Suprapubic skin (tissue), 4 donors: ENCODE results near the gene KSR2. TPM values are rescaled to one million over a fixed set of nuclear protein-coding genes. Genes with fewer than 3 reads are reported as not detected.

ENCODE experiments used
- DNase-seq, 2 donors: peaks; one replicate each; pipeline ENCODE4 v3.0.0-alpha.2; 2019; ENCODE audit warnings: low spot score in 2 of 2
- H3K27ac ChIP-seq: fragments of 200-600 bp; sonication (generic); one replicate; pipeline ENCODE4 v1.5.1; 2019
- H3K27me3 ChIP-seq: fragments of 200-600 bp; sonication (generic); one replicate; pipeline ENCODE4 v1.5.1; 2019
- H3K36me3 ChIP-seq: fragments of 200-600 bp; sonication (generic); one replicate; pipeline ENCODE4 v1.5.1; 2019
- H3K4me1 ChIP-seq: fragments of 200-600 bp; sonication (generic); one replicate; pipeline ENCODE4 v1.5.1; 2019
- H3K4me3 ChIP-seq: fragments of 200-600 bp; sonication (generic); one replicate; pipeline ENCODE4 v1.5.1; 2019; ENCODE audit warnings: mild to moderate bottlenecking
- H3K9me3 ChIP-seq: fragments of 200-600 bp; sonication (generic); one replicate; pipeline ENCODE4 v1.5.1; 2019
- CTCF ChIP-seq, 2 donors: fragments of 200-600 bp in 1 of 2; fragments of 450-650 bp in 1 of 2; sonication (generic) in 1 of 2; IDR thresholded peaks; one replicate each; pipeline ENCODE4 v1.5.1; 2016 to 2019; ENCODE audit warnings: antibody characterized with exemption in 2 of 2, mild to moderate bottlenecking in 1 of 2, moderate library complexity in 1 of 2
- EP300 ChIP-seq: sonication (generic); formaldehyde crosslinking; IDR thresholded peaks from one replicate; pipeline ENCODE4 v1.6.1; 2017; ENCODE audit warnings: antibody characterized with exemption
- POLR2A ChIP-seq, 2 donors: fragments of 450-650 bp; IDR thresholded peaks; one replicate each; pipeline ENCODE4 v1.6.1; 2017; ENCODE audit warnings: antibody characterized with exemption in 2 of 2, mild to moderate bottlenecking in 2 of 2, moderate library complexity in 2 of 2
- POLR2AphosphoS5 ChIP-seq, 3 donors: sonication (generic); formaldehyde crosslinking; IDR thresholded peaks; one replicate each; pipeline ENCODE4 v1.6.1; 2017; ENCODE audit warnings: antibody characterized with exemption in 3 of 3
- WGBS: methylation state at CpG from one replicate; pipeline ENCODE4 v1.1.5; 2018; 5-methylcytosine and 5-hydroxymethylcytosine counted together
- total RNA-seq, 4 donors: library from RNA; depleted of rRNA; stranded (reverse); fragments of >200 nt; gene quantifications; one replicate each; pipeline ENCODE4 v1.1.0, GENCODE V29; 2016

Gene KSR2
- total RNA-seq, 4 donors from 2014 or later = 0.24 to 0.39 (median 0.38) TPM; not detected in 1

DNA sequence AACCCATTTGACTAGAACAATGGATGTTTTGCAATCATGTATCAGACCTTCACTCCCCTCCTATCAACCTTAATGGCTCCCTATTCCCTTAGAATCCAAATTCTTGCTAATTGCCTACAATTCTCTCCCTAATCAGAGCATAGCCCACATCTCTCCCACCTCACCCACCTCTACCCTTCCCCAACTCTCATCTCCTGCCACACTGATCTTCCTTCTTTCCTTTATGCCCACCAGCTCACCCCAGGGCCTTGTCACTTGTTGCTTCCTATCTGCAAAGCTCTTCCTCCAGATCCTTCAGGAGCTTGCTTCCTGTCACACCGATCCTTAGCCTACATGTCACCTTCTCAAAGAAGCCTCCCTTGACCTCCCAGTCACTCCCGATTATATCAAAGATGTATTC lies 177.8 kb downstream of the KSR2 start:
- H3K36me3 ChIP-seq = no peaks in the 10 kb centered on the region
- no peak overlapping the region for H3K4me3 ChIP-seq
- no peaks in the 10 kb centered on the region for H3K9me3 ChIP-seq
- 52% methylated on average over 2 of the region's 2 CpGs for WGBS
- no peak overlapping the region for H3K27ac ChIP-seq
- TF ChIP-seq EP300 (no peak), CTCF (IDR thresholded peaks at IDR 0.05) (no peak), POLR2A (IDR thresholded peaks at IDR 0.05) (no peak), POLR2AphosphoS5 (IDR thresholded peaks at IDR 0.05) (no peak)
- peaks cover 14% of the 10 kb centered on the region for H3K27me3 ChIP-seq
- DNase-seq = no peak
- H3K4me1 ChIP-seq = no peaks in the 10 kb centered on the region

DNA sequence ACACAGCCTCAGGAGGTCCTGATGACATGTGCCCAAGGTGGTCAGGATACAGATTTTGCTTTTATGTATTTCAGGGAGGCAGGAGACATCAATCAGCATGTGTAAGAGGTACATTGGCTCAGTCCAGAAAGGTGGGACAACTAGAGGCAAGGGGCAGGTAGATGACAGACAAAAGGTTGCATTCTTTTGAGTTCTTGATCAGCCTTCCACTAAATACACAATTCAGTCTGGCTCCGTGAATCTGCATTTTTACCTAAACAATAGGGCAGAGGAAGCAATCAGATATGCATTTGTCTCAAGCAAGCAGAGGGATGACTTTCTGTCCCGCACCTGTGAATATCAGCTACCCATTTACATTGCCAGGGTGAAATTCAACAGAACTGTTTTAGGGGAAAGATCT lies 178.6 kb downstream of the KSR2 start:
- Histone ChIP-seq H3K9me3 (no peaks in the 10 kb centered on the region), H3K27me3 (peaks cover 14% of the 10 kb centered on the region), H3K4me1 (no peaks in the 10 kb centered on the region), H3K27ac (no peak overlapping the region), H3K4me3 (no peak overlapping the region), H3K36me3 (no peaks in the 10 kb centered on the region)
- no peak for DNase-seq
- 60% methylated on average over 2 of the region's 2 CpGs for WGBS
- TF ChIP-seq POLR2AphosphoS5 (IDR thresholded peaks at IDR 0.05) (no peak), CTCF (IDR thresholded peaks at IDR 0.05) (no peak), POLR2A (IDR thresholded peaks at IDR 0.05) (no peak), EP300 (no peak)

DNA sequence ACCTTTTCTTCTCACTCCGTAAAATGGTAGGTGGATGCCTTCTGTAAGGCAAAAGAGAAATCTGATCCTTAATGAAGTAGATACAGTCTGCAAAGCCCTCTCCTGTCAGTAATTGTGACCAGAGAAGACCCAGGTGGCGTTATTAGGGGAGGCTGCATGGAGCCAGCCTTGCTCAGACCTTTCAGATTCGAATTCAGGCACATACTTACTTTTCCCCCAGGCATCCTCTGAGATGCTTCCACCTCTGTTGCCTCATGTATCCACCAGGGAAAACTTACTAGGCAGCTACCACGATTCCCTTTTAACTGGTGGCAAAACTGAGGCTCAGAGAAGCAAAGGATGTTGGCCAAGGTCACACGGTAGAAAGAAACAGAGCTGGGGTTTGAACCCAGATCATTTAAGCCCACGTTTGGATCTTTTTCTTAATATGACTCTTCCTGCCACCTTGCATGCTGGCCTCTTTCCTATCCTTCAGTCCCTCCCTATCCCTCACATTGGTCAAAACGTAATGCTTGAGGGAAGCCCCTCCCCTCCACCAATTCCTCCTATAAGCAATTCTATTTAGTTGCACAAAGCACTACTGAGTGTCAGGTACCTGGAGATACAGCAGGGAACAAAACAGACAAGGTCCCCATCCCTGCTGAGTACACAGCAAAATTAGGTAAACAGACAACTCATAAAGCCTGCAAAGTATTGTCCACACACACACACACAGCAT lies 179.4 kb downstream of the KSR2 start:
- H3K27me3 ChIP-seq = peaks cover 16% of the 10 kb centered on the region
- DNase-seq = no peak
- H3K4me3 ChIP-seq = no peak overlapping the region
- no peaks in the 10 kb centered on the region for H3K9me3 ChIP-seq
- TF ChIP-seq POLR2AphosphoS5 (IDR thresholded peaks at IDR 0.05) = no peak
- TF ChIP-seq CTCF (IDR thresholded peaks at IDR 0.05) = no peak
- TF ChIP-seq POLR2A (IDR thresholded peaks at IDR 0.05) = no peak
- TF ChIP-seq EP300 = no peak
- 56% methylated on average over 7 of the region's 7 CpGs for WGBS
- H3K4me1 ChIP-seq = no peaks in the 10 kb centered on the region
- no peaks in the 10 kb centered on the region for H3K36me3 ChIP-seq
- no peak overlapping the region for H3K27ac ChIP-seq

DNA sequence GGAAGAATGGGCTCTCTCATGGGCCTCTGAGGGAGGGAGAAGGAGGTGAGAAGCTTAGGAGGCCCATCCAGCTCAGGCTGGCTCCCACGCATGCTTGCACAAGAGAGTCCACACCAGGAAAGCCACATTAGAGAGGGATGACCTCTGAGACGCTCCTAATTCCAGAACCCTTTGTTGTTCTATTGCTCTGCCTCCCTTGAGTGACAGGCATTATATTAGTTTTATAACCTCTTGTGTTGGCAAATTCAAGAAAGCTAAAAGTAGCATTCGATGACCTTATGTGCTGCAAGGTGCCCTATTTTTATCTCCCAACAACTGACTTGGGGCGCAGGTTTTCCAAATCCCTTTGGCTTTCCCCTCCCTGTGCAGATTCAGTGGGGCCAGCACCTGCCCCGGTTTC lies 190.1 kb downstream of the KSR2 start:
- Histone ChIP-seq H3K9me3 (no peaks in the 10 kb centered on the region), H3K4me1 (no peaks in the 10 kb centered on the region), H3K4me3 (no peak overlapping the region), H3K27me3 (no peaks in the 10 kb centered on the region), H3K36me3 (no peaks in the 10 kb centered on the region), H3K27ac (no peak overlapping the region)
- no peak for DNase-seq
- TF ChIP-seq POLR2AphosphoS5 (IDR thresholded peaks at IDR 0.05) (no peak), POLR2A (IDR thresholded peaks at IDR 0.05) (no peak), CTCF (IDR thresholded peaks at IDR 0.05) (no peak), EP300 (no peak)
- 65% methylated on average over 5 of the region's 5 CpGs for WGBS

DNA sequence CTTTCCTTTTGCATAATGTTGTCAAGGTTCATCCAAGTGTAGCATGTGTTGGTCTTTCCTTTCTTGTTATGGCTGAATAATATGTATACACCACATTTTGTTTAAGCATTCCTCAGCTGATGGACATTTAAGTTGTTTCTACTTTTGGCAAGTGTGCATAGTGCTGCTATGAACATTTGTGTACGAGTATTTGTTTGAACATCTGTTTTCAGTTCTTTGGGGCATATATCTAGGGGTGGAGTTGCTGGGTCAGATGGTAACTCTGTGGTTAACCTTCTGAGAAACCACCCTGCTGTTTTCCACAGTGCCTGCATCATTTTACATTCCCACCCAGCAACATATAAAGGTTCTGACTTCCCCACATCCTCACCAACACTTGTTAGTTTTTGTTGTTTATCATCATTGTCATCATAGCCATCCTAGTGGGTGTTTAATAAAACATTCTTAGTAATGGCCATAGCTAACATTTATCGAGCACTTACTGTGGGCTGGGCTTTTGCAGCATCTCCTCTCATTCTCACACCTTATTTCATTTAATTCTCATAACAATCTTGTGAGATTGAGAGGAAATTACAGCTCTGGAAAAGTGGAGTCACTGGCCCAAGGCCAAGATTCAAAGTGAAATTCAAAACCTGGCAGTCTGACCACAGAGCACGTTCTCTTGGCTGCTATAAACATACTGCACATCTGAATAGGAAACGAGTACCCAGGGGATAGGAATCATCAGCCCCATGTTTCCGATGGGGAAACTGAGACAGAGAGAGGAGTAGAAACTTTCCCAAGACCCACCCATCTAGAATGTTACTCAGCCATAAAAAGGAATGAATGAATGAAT lies 193.6 kb downstream of the KSR2 start:
- TF ChIP-seq POLR2A (IDR thresholded peaks at IDR 0.05) (no peak), EP300 (no peak), CTCF (IDR thresholded peaks at IDR 0.05) (no peak), POLR2AphosphoS5 (IDR thresholded peaks at IDR 0.05) (no peak)
- Histone ChIP-seq H3K4me1 (no peaks in the 10 kb centered on the region), H3K4me3 (no peak overlapping the region), H3K36me3 (no peaks in the 10 kb centered on the region), H3K27me3 (no peaks in the 10 kb centered on the region), H3K27ac (no peak overlapping the region), H3K9me3 (no peaks in the 10 kb centered on the region)
- 57% methylated on average over 5 of the region's 5 CpGs for WGBS
- no peak for DNase-seq
